GM19455 (cell line): Measurements from ENCODE around the gene PTPRCAP.
A peak's percentile ranks its signal among the peaks of the same experiment; 100 is the strongest.
"Not testable (repeated sequence)": the region's sequence is repeated elsewhere in the genome, so short reads cannot be mapped to it uniquely, and the experiment has no call there.

Source experiments
- ATAC-seq: cut with Tn5 transposase; IDR thresholded peaks from one replicate; pipeline ENCODE4 v1.9.1; 2021; ENCODE audit not compliant: unreplicated experiment

PTPRCAP gene

DNA sequence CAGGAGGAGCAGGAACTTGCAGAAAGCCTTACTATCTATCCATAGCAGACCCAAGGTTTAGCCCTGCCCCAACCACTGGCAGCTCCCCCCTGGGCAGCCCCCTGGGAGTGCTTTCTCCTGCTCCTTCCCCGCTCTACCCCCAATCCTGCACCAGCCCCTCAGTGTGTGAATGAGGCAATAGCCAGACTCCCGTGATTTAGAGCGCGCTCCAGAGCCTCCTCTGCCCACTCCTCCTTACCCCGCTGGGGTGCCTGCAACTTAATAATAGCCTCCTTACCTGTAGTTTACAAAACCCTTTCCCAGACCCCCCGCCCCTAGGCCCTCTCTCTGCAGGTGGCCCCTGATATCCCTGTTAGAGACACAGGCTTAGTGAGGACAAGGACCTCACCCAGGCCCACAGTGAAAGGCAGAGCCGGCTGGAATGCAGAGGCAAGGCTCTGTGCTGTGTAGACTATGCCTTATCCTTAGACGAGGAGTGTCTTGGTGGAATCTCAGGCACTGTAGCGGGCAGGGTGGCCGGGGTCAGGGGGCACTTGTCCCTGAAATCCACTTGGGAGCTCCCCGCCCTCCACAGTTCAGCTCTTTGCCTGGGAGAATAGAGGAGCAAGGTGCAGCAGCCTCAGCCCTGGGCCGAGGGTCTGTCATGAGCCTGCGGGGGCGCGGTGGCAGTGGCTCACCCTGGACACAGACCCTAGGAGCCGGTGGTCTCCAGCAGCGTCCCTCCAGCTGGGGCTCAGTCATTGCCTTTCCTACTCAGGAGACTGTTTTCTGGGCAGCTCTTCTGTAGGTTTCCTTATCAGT lies 26.3 kb downstream of the PTPRCAP start:
- ATAC-seq, result no peak

DNA sequence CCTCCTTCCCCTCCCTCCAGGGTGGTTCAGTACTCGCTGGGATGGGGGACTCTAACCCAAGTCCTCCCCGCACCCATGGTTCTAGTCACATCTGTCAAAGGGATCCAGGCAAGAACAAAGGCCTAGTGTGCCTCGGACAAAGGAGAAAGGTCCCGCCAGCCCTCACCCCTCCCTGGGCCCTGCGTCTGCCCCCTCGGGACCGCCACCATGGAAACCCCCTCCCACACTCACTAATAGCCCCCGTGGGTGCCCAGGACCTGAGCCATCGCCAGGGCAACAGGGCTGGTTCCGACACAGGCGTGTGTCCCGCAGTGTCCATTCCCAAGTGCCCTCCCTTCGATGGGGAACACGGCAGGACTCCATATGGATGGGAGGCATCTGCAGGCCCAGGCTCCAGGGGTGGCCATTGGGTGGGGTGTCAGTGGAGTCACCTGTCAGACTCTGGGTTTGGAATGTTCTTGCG lies 27.1 kb downstream of the PTPRCAP start:
- no peak for ATAC-seq

DNA sequence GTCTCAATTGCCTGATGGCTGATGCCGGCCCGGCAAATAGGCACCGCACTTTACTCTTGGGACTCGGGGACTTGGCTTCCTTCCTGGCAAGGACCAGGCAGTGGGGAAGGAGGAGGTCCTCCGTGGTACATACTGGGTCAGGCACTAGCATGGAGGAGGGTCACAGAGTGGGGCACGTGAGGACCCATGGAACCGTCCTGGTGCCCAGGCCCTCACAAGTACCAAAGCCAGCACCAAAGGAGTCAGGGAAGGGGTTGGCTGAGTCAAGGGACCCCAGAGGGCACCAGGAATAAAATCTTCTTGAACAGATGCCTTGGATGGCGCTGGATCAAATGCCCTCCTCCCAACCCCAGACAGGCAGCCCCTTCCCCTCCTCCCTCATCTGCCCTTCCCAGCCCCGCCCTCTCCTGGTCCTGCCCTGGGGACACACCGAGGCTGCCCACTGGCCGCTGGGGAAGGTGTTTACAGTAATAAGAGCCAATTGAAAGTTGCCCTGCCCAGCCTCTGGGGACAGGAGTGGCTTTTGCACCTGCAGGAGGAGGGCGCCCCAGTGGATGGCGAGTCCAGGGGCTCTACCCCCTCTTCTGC lies 27.6 kb downstream of the PTPRCAP start:
- ATAC-seq, result no peak

DNA sequence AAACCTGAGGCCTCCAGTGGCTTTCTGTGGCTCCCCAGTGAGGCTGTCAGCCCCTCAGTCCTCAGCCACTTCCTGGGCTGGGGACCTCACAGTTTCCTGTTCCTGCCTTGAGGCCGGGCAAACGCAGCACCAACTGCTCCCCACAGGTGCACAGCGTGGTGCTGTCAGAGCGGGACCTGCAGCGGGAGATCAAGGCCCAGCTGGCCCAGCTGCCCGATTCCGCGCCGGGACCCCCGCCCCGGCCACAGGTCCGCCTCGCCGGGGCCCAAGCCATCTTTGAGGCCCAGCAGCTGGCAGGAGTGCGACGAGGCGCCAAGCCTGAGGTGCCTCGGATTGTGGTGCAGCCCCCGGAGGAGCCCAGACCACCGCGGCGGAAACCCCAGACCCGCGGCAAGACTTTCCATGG lies 28.2 kb downstream of the PTPRCAP start:
- ATAC-seq, result peak; percentile 62

GRCh38 chr11:67408437-67409200 lies 28.9 kb downstream of the PTPRCAP start:
- peak; percentile 8 for ATAC-seq

- no peak for ATAC-seq
Measured at GRCh38 chr11:67407688-67408163, 29.8 kb downstream of the PTPRCAP start.

GRCh38 chr11:67406969-67407687 lies 30.4 kb downstream of the PTPRCAP start:
- ATAC-seq, result no peak

DNA sequence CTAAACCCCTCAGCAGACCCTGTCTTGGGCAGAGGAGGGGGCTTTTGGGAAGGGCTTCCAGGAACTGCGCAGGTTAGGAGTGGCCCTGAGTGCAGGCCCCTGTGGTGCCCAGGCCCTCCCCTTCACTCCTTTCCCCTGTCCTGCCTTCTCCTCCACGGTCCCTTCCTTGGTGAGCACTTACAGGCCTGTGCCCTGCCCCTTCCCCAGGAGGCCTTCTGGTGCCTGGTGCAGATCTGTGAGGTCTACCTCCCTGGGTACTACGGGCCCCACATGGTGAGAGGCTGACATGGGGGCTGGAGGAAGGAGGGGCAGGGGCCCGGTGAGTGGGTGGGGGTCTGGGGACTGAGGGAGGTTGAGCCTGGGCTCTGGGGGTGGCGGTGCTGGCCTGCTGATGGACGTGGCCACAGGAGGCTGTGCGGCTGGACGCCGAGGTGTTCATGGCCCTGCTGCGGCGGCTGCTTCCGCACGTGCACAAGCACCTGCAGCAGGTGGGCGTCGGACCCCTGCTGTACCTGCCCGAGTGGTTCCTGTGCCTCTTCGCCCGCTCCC lies 31.0 kb downstream of the PTPRCAP start:
- no peak for ATAC-seq

GRCh38 chr11:67405688-67406339 lies 31.7 kb downstream of the PTPRCAP start:
- ATAC-seq, result no peak

DNA sequence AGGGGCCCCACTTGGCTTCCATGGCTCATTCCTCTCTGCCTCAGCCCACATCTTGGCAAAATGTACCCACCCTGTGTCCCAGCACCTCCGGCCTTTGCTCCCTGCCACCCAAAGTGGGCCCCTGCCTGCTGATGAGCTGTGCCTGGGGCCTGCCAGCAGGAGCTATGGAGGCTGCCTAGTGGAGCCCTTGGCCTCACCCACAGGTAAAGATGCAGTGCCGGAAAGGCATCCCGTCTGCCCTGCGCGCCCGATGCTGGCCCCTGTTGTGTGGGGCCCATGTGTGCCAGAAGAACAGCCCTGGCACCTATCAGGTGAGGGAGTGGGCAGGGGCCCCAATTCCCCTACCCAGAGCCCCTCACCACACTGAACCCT lies 32.3 kb downstream of the PTPRCAP start:
- ATAC-seq, result no peak

DNA sequence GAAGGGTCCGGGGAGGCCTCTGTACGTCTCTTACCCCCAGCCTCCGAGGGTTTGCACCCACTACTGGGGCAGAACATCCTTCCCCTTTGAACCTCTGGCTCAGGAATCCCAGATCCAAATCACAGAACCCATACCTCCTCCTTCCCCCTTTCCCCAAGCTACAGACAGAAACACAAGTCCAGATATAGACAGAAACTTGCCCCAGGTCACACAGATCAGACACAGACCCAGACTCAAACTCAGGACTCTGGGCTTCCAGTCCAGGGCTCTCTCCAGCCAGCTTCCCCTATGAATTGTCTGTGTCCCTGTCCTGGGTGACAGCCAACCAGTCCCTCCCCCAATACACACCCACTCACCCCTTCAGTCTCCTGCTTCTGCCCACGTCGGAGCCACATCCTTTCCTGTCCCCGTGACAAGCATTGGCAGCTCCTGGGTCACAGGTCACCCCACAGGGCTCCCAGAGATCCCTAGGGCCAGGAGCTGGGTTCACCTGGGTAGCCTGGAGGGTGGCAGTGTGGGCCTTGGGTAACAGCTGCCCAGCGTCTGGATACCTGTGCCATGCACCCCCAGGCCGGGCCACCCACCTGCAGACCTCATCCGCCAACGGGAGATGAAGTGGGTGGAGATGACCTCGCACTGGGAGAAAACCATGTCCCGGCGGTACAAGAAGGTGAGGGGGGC lies 32.8 kb downstream of the PTPRCAP start:
- ATAC-seq, result no peak

- not testable (repeated sequence) for ATAC-seq
Measured at GRCh38 chr11:67403085-67403484, 34.4 kb downstream of the PTPRCAP start.

DNA sequence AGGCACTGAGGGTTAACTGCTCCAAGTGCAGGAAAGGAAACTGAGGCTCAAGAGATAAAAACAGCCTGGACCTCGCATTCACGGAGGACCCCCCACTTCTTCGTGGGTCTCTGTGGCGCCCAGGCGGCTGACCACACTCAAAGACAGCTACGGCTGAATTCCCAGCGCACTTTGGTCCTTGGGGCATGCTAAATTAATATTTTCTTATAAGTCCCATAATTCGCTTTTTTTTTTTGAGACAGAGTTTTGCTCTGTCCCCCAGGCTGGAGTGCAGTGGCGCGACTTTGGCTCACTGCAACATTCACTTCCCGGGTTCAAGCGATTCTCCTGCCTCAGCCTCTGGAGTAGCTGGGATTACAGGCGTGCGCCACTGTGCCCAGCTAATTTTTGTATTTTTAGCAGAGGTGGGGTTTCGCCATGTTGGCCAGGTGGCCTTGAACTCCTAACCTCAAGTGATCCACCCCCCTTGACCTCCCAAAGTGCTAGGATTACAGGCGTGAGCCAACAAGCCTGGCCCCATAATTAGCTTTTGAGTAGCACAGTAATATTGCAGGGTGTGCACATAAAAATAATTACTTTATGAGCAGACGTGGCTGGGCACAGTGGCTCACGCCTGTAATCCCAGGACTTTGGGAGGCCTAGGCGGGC lies 35.2 kb downstream of the PTPRCAP start:
- peak; percentile 1 for ATAC-seq

GRCh38 chr11:67401495-67402191 lies 35.8 kb downstream of the PTPRCAP start, which contains the start of gene PPP1CA:
PPP1CA (minus strand) TSS chr11:67401858; CDS start chr11:67401782, 76 bp downstream.
- peak; percentile 53 for ATAC-seq

DNA sequence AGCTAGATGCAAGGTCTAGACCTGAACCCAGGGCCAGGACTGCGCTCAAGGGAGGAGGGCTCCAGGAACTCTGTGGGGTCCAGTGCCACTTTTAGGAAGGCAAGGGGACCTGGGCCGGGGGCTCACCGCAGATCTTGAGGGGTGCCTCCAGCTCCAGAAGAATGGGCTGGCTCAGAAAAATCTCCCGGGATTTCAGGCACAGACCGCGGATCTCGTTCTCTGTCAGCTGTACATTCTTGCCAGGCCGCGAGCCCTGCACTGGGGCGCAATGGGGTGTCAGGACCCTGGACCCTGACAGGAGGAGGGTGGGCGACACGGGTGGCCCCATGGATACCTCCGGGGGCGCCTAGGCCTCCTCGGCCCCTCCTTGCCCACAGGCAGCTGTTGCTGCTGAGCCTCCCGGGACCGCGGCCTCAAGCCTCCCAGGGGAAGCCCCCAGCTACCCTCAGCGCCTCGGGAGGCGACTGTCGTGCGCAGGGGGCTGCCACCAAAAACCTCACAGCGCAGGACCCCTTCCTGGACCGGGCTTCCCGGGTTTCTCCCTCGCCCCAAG lies 36.5 kb downstream of the PTPRCAP start:
- ATAC-seq, result peak; percentile 22

- ATAC-seq, result no peak
Measured at GRCh38 chr11:67400251-67400941, 37.1 kb downstream of the PTPRCAP start.
